HepG2 (cell line): ENCODE results near the gene SUSD6.

Experiments
- CBX2 ChIP-seq, 2 experiments: fragments of 200-600 bp in 1 of 2; sonication (generic); formaldehyde crosslinking in 1 of 2; IDR thresholded peaks; 2 replicates each; pipeline versions ENCODE4 v1.7.0 to v1.8.1; 2018 to 2022; ENCODE audit warnings: low read depth in 2 of 2, low read length in 1 of 2, mild to moderate bottlenecking in 1 of 2, missing genetic modification reagents in 1 of 2
- CC2D1A ChIP-seq: sonication (generic); formaldehyde crosslinking; IDR thresholded peaks from 2 replicates; pipeline ENCODE4 v1.8.1; 2023; ENCODE audit warnings: mild to moderate bottlenecking, missing genetic modification reagents
- GTF2F1 ChIP-seq: fragments of 150-350 bp; IDR thresholded peaks from 2 replicates; pipeline ENCODE4 v1.6.1; 2014; ENCODE audit warnings: low read length
- PLRG1 ChIP-seq: fragments of 450-650 bp; conservative IDR thresholded peaks from 2 replicates; pipeline ENCODE4 v1.6.1; 2016
- POLR2A ChIP-seq, 2 experiments: IDR thresholded peaks; 2 replicates each; pipeline ENCODE4 v1.6.1; 2011; ENCODE audit warnings: low read depth in 2 of 2, low read length in 2 of 2, mild to moderate bottlenecking in 1 of 2, moderate library complexity in 1 of 2; ENCODE audit not compliant: insufficient read depth in 1 of 2
- SOX6 ChIP-seq, 2 experiments: fragments of 450-650 bp in 1 of 2; sonication (generic) in 1 of 2; formaldehyde crosslinking in 1 of 2; IDR thresholded peaks; 2 replicates each; pipeline versions ENCODE4 v1.4.0 to v1.6.1; 2017 to 2020; ENCODE audit warnings: antibody characterized with exemption in 1 of 2, mild to moderate bottlenecking in 1 of 2, missing genetic modification reagents in 1 of 2
- SP1 ChIP-seq, 2 experiments: fragments of 450-650 bp in 1 of 2; sonication (generic) in 1 of 2; formaldehyde crosslinking in 1 of 2; IDR thresholded peaks; 2 replicates each; pipeline versions ENCODE4 v1.4.0 to v1.6.1; 2016 to 2020; ENCODE audit warnings: missing genetic modification reagents in 1 of 2
- TBP ChIP-seq: sonication (generic); formaldehyde crosslinking; IDR thresholded peaks from 2 replicates; pipeline ENCODE4 v1.5.0; 2020; ENCODE audit warnings: missing genetic modification reagents
- ZNF557 ChIP-seq: sonication (generic); formaldehyde crosslinking; IDR thresholded peaks from 2 replicates; pipeline ENCODE4 v1.4.0; 2020; ENCODE audit warnings: missing genetic modification reagents
- TF ChIP-seq, protein P1 (sequence below): fragments of 450-650 bp; IDR thresholded peaks from 2 replicates; pipeline ENCODE4 v1.6.1; 2016
- TF ChIP-seq, protein P2 (sequence below), 2 experiments: IDR thresholded peaks; 2 replicates each; pipeline ENCODE4 v1.6.1; 2011 to 2012; ENCODE audit warnings: low read length in 2 of 2, borderline replicate concordance in 1 of 2, low read depth in 1 of 2, mild to moderate bottlenecking in 1 of 2, moderate library complexity in 1 of 2

DNA sequence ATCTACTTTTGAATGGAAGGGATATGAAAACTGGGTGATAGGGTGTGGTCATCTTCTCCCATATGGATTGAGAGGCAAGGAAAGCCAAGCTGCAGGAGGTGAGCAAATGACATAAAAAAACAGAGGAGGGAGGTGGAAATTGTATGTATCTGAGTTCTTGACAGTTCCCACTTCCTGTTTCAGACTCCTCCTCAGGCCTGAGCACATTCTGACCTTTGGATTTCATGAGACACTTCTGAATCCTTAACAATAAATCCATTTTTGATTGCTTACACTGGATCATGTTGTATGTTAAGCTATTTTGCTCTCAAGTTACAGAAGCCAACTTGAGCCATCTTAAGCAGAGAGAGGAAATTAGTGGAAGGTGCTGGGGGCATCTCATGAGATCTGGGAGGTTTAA is 143.9 kb downstream of the SUSD6 start:
- TF ChIP-seq POLR2A (IDR thresholded peaks at IDR 0.05; ENCODE audit: insufficient read depth in 1 of 2, low read depth in 2 of 2, low read length in 2 of 2) = no peak
- no peak for TF ChIP-seq CC2D1A
- TF ChIP-seq GTF2F1 = no peak
- no peak for TF ChIP-seq ZNF557 (CRISPR knock-in tag)
- no peak for TF ChIP-seq SP1 (IDR thresholded peaks at IDR 0.05)
- TF ChIP-seq SP1 (CRISPR knock-in tag; IDR thresholded peaks at IDR 0.05) = no peak
- TF ChIP-seq SOX6 (IDR thresholded peaks at IDR 0.05) = no peak
- TF ChIP-seq SOX6 (CRISPR knock-in tag; IDR thresholded peaks at IDR 0.05) = no peak
- TF ChIP-seq TBP (CRISPR knock-in tag) = no peak
- TF ChIP-seq, protein P1, sequence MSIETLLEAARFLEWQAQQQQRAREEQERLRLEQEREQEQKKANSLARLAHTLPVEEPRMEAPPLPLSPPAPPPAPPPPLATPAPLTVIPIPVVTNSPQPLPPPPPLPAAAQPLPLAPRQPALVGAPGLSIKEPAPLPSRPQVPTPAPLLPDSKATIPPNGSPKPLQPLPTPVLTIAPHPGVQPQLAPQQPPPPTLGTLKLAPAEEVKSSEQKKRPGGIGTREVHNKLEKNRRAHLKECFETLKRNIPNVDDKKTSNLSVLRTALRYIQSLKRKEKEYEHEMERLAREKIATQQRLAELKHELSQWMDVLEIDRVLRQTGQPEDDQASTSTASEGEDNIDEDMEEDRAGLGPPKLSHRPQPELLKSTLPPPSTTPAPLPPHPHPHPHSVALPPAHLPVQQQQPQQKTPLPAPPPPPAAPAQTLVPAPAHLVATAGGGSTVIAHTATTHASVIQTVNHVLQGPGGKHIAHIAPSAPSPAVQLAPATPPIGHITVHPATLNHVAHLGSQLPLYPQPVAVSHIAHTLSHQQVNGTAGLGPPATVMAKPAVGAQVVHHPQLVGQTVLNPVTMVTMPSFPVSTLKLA = no peak
- TF ChIP-seq, protein P2, sequence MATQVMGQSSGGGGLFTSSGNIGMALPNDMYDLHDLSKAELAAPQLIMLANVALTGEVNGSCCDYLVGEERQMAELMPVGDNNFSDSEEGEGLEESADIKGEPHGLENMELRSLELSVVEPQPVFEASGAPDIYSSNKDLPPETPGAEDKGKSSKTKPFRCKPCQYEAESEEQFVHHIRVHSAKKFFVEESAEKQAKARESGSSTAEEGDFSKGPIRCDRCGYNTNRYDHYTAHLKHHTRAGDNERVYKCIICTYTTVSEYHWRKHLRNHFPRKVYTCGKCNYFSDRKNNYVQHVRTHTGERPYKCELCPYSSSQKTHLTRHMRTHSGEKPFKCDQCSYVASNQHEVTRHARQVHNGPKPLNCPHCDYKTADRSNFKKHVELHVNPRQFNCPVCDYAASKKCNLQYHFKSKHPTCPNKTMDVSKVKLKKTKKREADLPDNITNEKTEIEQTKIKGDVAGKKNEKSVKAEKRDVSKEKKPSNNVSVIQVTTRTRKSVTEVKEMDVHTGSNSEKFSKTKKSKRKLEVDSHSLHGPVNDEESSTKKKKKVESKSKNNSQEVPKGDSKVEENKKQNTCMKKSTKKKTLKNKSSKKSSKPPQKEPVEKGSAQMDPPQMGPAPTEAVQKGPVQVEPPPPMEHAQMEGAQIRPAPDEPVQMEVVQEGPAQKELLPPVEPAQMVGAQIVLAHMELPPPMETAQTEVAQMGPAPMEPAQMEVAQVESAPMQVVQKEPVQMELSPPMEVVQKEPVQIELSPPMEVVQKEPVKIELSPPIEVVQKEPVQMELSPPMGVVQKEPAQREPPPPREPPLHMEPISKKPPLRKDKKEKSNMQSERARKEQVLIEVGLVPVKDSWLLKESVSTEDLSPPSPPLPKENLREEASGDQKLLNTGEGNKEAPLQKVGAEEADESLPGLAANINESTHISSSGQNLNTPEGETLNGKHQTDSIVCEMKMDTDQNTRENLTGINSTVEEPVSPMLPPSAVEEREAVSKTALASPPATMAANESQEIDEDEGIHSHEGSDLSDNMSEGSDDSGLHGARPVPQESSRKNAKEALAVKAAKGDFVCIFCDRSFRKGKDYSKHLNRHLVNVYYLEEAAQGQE (IDR thresholded peaks at IDR 0.05; ENCODE audit: borderline replicate concordance in 1 of 2, low read depth in 1 of 2, low read length in 2 of 2) = no peak
- no peak for TF ChIP-seq CBX2 (IDR thresholded peaks at IDR 0.05; ENCODE audit: low read depth, low read length)
- no peak for TF ChIP-seq CBX2 (CRISPR knock-in tag; IDR thresholded peaks at IDR 0.05; ENCODE audit: low read depth)
- no peak for TF ChIP-seq PLRG1
